SK-N-SH (cell line): ENCODE results near the gene LRP1. TPM values are rescaled to one million over a fixed set of nuclear protein-coding genes. Genes with fewer than 3 reads are reported as not detected.

Experiments used
- CTCF ChIA-PET: fragments of 300-600, 350-600 bp; formaldehyde crosslinking; extraction: SDS; loops from one replicate; lab custom pipeline; 2021; lab: Yijun Ruan, JAX
- POLR2A ChIA-PET: fragments of 350-600 bp; sonication (Branson Sonifier 250); formaldehyde crosslinking; extraction: SDS; loops from one replicate; lab custom pipeline; 2020; ENCODE audit warnings: antibody characterized with exemption, inconsistent platforms; lab: Yijun Ruan, JAX
- DNase-seq: peaks from one replicate; pipeline ENCODE4 v3.0.0; 2012
- H2AFZ ChIP-seq: fragments of 200-600 bp; sonication (generic); 2 replicates; pipeline ENCODE4 v1.8.1; 2016; ENCODE audit warnings: antibody characterized with exemption, mild to moderate bottlenecking, low read depth
- H3F3A ChIP-seq: fragments of 200-600 bp; sonication (generic); replicated peaks from 2 replicates; pipeline ENCODE3; 2016; ENCODE audit warnings: antibody characterized with exemption, mild to moderate bottlenecking; ENCODE audit not compliant: insufficient read depth
- H3K27ac ChIP-seq, 2 experiments: fragments of 200-500 bp in 1 of 2; fragments of 200-600 bp in 1 of 2; sonication (Bioruptor generic) in 1 of 2; sonication (generic), shearing (Covaris generic) in 1 of 2; 2 replicates each; pipeline versions ENCODE4 v1.5.1 to v1.6.1; 2014 to 2016; ENCODE audit warnings: low read depth in 2 of 2, inconsistent platforms in 1 of 2, low read length in 1 of 2, mild to moderate bottlenecking in 1 of 2, mixed read lengths in 1 of 2
- H3K27me3 ChIP-seq: fragments of 200-600 bp; sonication (generic), shearing (Covaris generic); 2 replicates; pipeline ENCODE4 v1.6.1; 2016; ENCODE audit warnings: mixed run types; ENCODE audit not compliant: insufficient read depth
- H3K36me3 ChIP-seq, 2 experiments: fragments of 200-500 bp in 1 of 2; fragments of 200-600 bp in 1 of 2; sonication (Bioruptor generic) in 1 of 2; sonication (generic) in 1 of 2; replicated peaks in 1 of 2; 2 replicates each; pipeline versions ENCODE3 to v1.5.1; 2014 to 2016; ENCODE audit warnings: low read length in 1 of 2, mild to moderate bottlenecking in 1 of 2; ENCODE audit not compliant: insufficient read depth in 2 of 2, control insufficient read depth in 1 of 2
- H3K4me1 ChIP-seq, 2 experiments: fragments of 200-500 bp in 1 of 2; fragments of 200-600 bp in 1 of 2; sonication (Bioruptor generic) in 1 of 2; sonication (generic), shearing (Covaris generic) in 1 of 2; 2 replicates each; pipeline versions ENCODE4 v1.5.1 to v1.6.1; 2014 to 2016; ENCODE audit warnings: low read depth in 1 of 2, low read length in 1 of 2, mixed run types in 1 of 2; ENCODE audit not compliant: insufficient read depth in 2 of 2, control insufficient read depth in 1 of 2
- H3K4me2 ChIP-seq: fragments of 200-600 bp; sonication (generic), shearing (Covaris generic); 2 replicates; pipeline ENCODE4 v1.6.1; 2017; ENCODE audit warnings: mixed run types
- H3K4me3 ChIP-seq, 2 experiments: fragments of 200-500 bp in 1 of 2; fragments of 200-600 bp in 1 of 2; sonication (Bioruptor generic) in 1 of 2; sonication (generic), shearing (Covaris generic) in 1 of 2; 2 replicates each; pipeline versions ENCODE4 v1.5.1 to v1.8.1; 2014 to 2016; ENCODE audit warnings: low read depth in 2 of 2, inconsistent platforms in 1 of 2, low read length in 1 of 2, mild to moderate bottlenecking in 1 of 2, mixed read lengths in 1 of 2, moderate library complexity in 1 of 2
- H3K79me2 ChIP-seq: fragments of 200-600 bp; sonication (generic); 2 replicates; pipeline ENCODE4 v1.8.1; 2017; ENCODE audit warnings: mild to moderate bottlenecking; ENCODE audit not compliant: insufficient read depth
- H3K9ac ChIP-seq: fragments of 200-600 bp; sonication (generic); 2 replicates; pipeline ENCODE4 v1.6.1; 2017; ENCODE audit warnings: mixed run types
- H3K9me2 ChIP-seq: fragments of 200-600 bp; sonication (generic); 2 replicates; pipeline ENCODE4 v1.6.1; 2017; ENCODE audit warnings: mixed run types
- H3K9me3 ChIP-seq: fragments of 200-600 bp; sonication (generic); 2 replicates; pipeline ENCODE4 v1.6.1; 2017; ENCODE audit warnings: mixed run types, mild to moderate bottlenecking, moderate library complexity
- H4K20me1 ChIP-seq: fragments of 200-600 bp; sonication (generic); 2 replicates; pipeline ENCODE4 v1.6.1; 2017; ENCODE audit warnings: mild to moderate bottlenecking, mixed run types; ENCODE audit not compliant: insufficient read depth
- ELF1 ChIP-seq: IDR thresholded peaks from 2 replicates; pipeline ENCODE4 v1.4.0; 2012
- EP300 ChIP-seq, 2 experiments: IDR thresholded peaks; 2 replicates each; pipeline versions ENCODE4 v1.4.0 to v1.6.1; 2012; ENCODE audit warnings: borderline replicate concordance in 1 of 2, low read depth in 1 of 2, low read length in 1 of 2
- FOSL2 ChIP-seq: IDR thresholded peaks from 2 replicates; pipeline ENCODE4 v1.4.0; 2012; ENCODE audit warnings: low read depth, mild to moderate bottlenecking, moderate library complexity, borderline replicate concordance
- FOXJ3 ChIP-seq: sonication (generic); formaldehyde crosslinking; IDR thresholded peaks from 2 replicates; pipeline ENCODE4 v1.5.1; 2020; ENCODE audit warnings: mild to moderate bottlenecking, missing genetic modification reagents
- FOXM1 ChIP-seq: IDR thresholded peaks from 2 replicates; pipeline ENCODE4 v1.4.0; 2012; ENCODE audit warnings: low read depth, mild to moderate bottlenecking
- GABPA ChIP-seq: IDR thresholded peaks from 2 replicates; pipeline ENCODE4 v1.4.0; 2012; ENCODE audit warnings: low read depth, mild to moderate bottlenecking
- JUND ChIP-seq: IDR thresholded peaks from 2 replicates; pipeline ENCODE4 v1.4.0; 2012
- MXI1 ChIP-seq: IDR thresholded peaks from 2 replicates; pipeline ENCODE4 v1.6.1; 2012; ENCODE audit warnings: mild to moderate bottlenecking, low read depth, low read length, improper control_type of control experiment
- NFIC ChIP-seq: IDR thresholded peaks from 2 replicates; pipeline ENCODE4 v1.4.0; 2012; ENCODE audit warnings: borderline replicate concordance
- NRF1 ChIP-seq: IDR thresholded peaks from 2 replicates; pipeline ENCODE4 v1.6.1; 2012; ENCODE audit warnings: low read depth, mild to moderate bottlenecking, low read length
- POLR2AphosphoS5 ChIP-seq: IDR thresholded peaks from 2 replicates; pipeline ENCODE4 v1.6.1; 2012; ENCODE audit warnings: low read depth, low read length
- RCOR1 ChIP-seq: fragments of 150-350 bp; IDR thresholded peaks from 2 replicates; pipeline ENCODE4 v1.6.1; 2017; ENCODE audit warnings: antibody characterized with exemption, low read length
- RXRA ChIP-seq: IDR thresholded peaks from 2 replicates; pipeline ENCODE4 v1.4.0; 2012; ENCODE audit warnings: low read depth, mild to moderate bottlenecking, borderline replicate concordance
- SIN3A ChIP-seq: IDR thresholded peaks from 2 replicates; pipeline ENCODE4 v1.6.1; 2012; ENCODE audit warnings: low read depth, mild to moderate bottlenecking, low read length, moderate library complexity, borderline replicate concordance
- SMC3 ChIP-seq: IDR thresholded peaks from 2 replicates; pipeline ENCODE4 v1.6.1; 2012; ENCODE audit warnings: low read depth, low read length, improper control_type of control experiment
- USF1 ChIP-seq: IDR thresholded peaks from 2 replicates; pipeline ENCODE4 v1.4.0; 2012; ENCODE audit warnings: low read depth, borderline replicate concordance
- YY1 ChIP-seq: IDR thresholded peaks from 2 replicates; pipeline ENCODE4 v1.4.0; 2012; ENCODE audit warnings: low read depth, mild to moderate bottlenecking
- WGBS: methylation state at CpG from one replicate; pipeline ENCODE4 v1.1.6; 2017; ENCODE audit warnings: low lambda C conversion rate; 5-methylcytosine and 5-hydroxymethylcytosine counted together
- polyA plus RNA-seq, 3 experiments: library from polyadenylated mRNA; depleted of rRNA; stranded (reverse); fragments of >200 nt; gene quantifications; 2 replicates each; pipeline ENCODE4 v1.2.3, GENCODE V29; 2012
- TF ChIP-seq, protein P1 (sequence below): IDR thresholded peaks from 2 replicates; pipeline ENCODE4 v1.4.0; 2012; ENCODE audit warnings: low read depth

Gene LRP1
- polyA plus RNA-seq, 1 of the 3 experiments (the other 2 are of a cell fraction) = 55.0 TPM

GRCh38 chr12:57133916-57134315, 5.6 kb downstream of the LRP1 start:
- peak overlapping the region in 1 of 2 experiments; percentile 58; a peak in 2 of 4 replicates for H3K27ac ChIP-seq
- no peaks in the 10 kb centered on the region for H3K9me3 ChIP-seq
- ChIA-PET CTCF (interaction anchor here (0.8 to 23.5 kb wide), 5 partner anchors 9 to 79 kb away, joined by 3 to 643 read pairs (median 6); no protein-coding TSS in a partner anchor), POLR2A (no interaction called here)
- peaks cover 46 to 62% of the 10 kb centered on the region in 2 experiments for H3K4me1 ChIP-seq
- H3K4me2 ChIP-seq = no peak overlapping the region
- 94% methylated on average over 6 of the region's 6 CpGs for WGBS
- TF ChIP-seq USF1 = no peak
- no peak for TF ChIP-seq RCOR1
- TF ChIP-seq SMC3 = no peak
- TF ChIP-seq SIN3A = no peak
- no peak for TF ChIP-seq FOXM1
- no peak for TF ChIP-seq FOXJ3
- no peak for TF ChIP-seq YY1
- TF ChIP-seq, protein P1, sequence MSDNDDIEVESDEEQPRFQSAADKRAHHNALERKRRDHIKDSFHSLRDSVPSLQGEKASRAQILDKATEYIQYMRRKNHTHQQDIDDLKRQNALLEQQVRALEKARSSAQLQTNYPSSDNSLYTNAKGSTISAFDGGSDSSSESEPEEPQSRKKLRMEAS = no peak
- H3K36me3 ChIP-seq = peaks cover 0 to 6% of the 10 kb centered on the region in 2 experiments
- peaks cover 58% of the 10 kb centered on the region for H4K20me1 ChIP-seq
- no peaks in the 10 kb centered on the region for H3K9me2 ChIP-seq
- H3K9ac ChIP-seq = no peak overlapping the region
- no peaks in the 10 kb centered on the region for H3F3A ChIP-seq
- H3K4me3 ChIP-seq = no peak overlapping the region
- H3K27me3 ChIP-seq = no peaks in the 10 kb centered on the region
- H3K79me2 ChIP-seq = peaks cover 75% of the 10 kb centered on the region
- no peak overlapping the region for H2AFZ ChIP-seq
- no peak for DNase-seq

GRCh38 chr12:57134949-57135348, 6.7 kb downstream of the LRP1 start:
- CTCF ChIA-PET = interaction anchor here (0.6 to 23.5 kb wide), 8 partner anchors 11 to 496 kb away, joined by 3 to 643 read pairs (median 4); partner anchors contain the start of gene LRP1-AS
- H3K9ac ChIP-seq = no peak overlapping the region
- DNase-seq = no peak

More at GRCh38 chr12:57134949-57135348, 6.7 kb downstream of the LRP1 start:
- Histone ChIP-seq H3K4me3 (no peak overlapping the region), H3K4me1 (peaks cover 43 to 58% of the 10 kb centered on the region in 2 experiments), H3K9me3 (no peaks in the 10 kb centered on the region), H3K79me2 (peaks cover 64% of the 10 kb centered on the region), H2AFZ (no peak overlapping the region), H3K27ac (peak overlapping the region in 1 of 2 experiments; percentile 73; a peak in 2 of 4 replicates), H3K36me3 (peaks cover 0 to 16% of the 10 kb centered on the region in 2 experiments), H4K20me1 (peaks cover 57% of the 10 kb centered on the region), H3K4me2 (0 out of 2 replicates have a peak overlapping the region, but pooled peaks have one; percentile 40), H3K27me3 (no peaks in the 10 kb centered on the region), H3F3A (peaks cover 5% of the 10 kb centered on the region), H3K9me2 (no peaks in the 10 kb centered on the region)
- TF ChIP-seq JUND (no peak), SMC3 (no peak), FOSL2 (no peak), POLR2AphosphoS5 (no peak), RXRA (no peak), GABPA (no peak), ELF1 (no peak), MXI1 (no peak), NRF1 (no peak), FOXJ3 (no peak), NFIC (no peak), EP300 (IDR thresholded peaks at IDR 0.05; ENCODE audit: borderline replicate concordance in 1 of 2, low read depth in 1 of 2, low read length in 1 of 2) (no peak)
- POLR2A ChIA-PET = no interaction called here
- WGBS = 91% methylated on average over 4 of the region's 9 CpGs
